GM13977 (cell line): Measurements from ENCODE around the gene RAB26.
"Not testable (repeated sequence)": the region's sequence is repeated elsewhere in the genome, so short reads cannot be mapped to it uniquely, and the experiment has no call there.

ENCODE experiments used
- DNase-seq: peaks from one replicate; pipeline ENCODE4 v3.0.0; 2012; ENCODE audit warnings: low spot score
- in situ Hi-C: fragments of 300-500 bp; cut with MboI; formaldehyde crosslinking; loops from one replicate; pipeline ENCODE4 v1.12.0; 2022; ENCODE audit warnings: low sequenced_read_pairs, low pct_unique_long_range_greater_than_20kb, mixed read lengths, inconsistent platforms; ENCODE audit not compliant: unreplicated experiment
- TF ChIP-seq, protein P1 (sequence below): IDR thresholded peaks from 2 replicates; pipeline ENCODE4 v1.5.1; 2012; ENCODE audit warnings: mild to moderate bottlenecking, control low read depth; ENCODE audit not compliant: insufficient read depth; ENCODE audit errors: extremely low read depth, missing control alignments

RAB26 gene

GRCh38 chr16:2199621-2200139 is 51.3 kb downstream of the RAB26 start:
- TF ChIP-seq, protein P1, sequence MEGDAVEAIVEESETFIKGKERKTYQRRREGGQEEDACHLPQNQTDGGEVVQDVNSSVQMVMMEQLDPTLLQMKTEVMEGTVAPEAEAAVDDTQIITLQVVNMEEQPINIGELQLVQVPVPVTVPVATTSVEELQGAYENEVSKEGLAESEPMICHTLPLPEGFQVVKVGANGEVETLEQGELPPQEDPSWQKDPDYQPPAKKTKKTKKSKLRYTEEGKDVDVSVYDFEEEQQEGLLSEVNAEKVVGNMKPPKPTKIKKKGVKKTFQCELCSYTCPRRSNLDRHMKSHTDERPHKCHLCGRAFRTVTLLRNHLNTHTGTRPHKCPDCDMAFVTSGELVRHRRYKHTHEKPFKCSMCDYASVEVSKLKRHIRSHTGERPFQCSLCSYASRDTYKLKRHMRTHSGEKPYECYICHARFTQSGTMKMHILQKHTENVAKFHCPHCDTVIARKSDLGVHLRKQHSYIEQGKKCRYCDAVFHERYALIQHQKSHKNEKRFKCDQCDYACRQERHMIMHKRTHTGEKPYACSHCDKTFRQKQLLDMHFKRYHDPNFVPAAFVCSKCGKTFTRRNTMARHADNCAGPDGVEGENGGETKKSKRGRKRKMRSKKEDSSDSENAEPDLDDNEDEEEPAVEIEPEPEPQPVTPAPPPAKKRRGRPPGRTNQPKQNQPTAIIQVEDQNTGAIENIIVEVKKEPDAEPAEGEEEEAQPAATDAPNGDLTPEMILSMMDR = no peak
- in situ Hi-C loops = no loop called here
- no peak for DNase-seq

DNA sequence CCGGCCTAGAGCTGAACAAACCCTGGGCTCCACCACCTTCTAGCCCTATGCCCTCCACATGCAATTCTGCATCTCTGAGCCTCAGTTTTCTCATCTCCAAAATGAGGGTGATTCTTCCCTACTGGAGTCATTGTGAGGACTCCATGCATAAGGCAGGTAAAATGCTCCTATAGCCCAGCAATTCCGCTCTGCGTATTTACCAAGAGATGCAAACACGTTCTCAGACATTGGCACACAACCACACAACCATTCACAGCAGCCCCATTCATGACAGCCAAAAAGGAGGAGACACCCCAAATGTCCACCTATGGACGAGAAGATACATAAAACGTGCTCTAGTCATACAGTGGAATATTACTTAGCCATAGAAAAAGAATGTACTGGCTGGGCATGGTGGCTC is 51.9 kb downstream of the RAB26 start:
- no peak for DNase-seq
- in situ Hi-C loops = no loop called here
- TF ChIP-seq, protein P1 = no peak

DNA sequence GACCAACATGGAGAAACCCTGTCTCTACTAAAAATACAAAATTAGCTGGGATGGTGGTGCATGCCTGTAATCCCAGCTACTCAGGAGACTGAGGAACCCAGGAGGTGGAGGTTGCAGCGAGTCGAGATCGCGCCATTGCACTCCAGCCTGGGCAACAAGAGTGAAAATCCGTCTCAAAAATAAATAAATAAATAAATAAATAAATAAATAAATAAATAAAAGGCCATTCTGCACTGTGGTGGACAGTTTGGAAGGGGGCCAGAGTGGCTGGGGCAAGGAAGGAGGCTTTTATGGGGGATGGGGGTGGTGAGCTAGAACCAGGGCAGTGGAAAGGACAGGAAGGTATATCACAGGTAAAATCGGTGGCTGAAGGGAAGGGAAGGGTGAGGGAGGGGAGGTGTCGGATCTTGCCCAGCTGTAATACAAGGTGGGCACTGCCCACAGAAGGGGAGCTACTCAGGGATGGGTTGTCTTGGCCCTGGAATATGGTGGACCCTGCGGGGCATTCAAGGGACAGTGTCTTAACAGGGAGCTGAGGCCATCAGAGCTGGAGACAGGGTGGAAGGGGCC is 54.8 kb downstream of the RAB26 start:
- in situ Hi-C loops, DNase-seq: not testable (repeated sequence)
